ENCODE data around the gene TIAM1.

GRCh38 chr21:31346256-31346821, 2.3 kb upstream of the TIAM1 start:
- TF ChIP-seq CTCF (IDR thresholded peaks at IDR 0.05) = no peak
- TF ChIP-seq EP300 (IDR thresholded peaks at IDR 0.05) = no peak

All from stomach (tissue), 4 donors.